ENCODE results near the gene RNU6-8.
A peak's percentile ranks its signal among the peaks of the same experiment; 100 is the strongest.

Gene RNU6-8

DNA sequence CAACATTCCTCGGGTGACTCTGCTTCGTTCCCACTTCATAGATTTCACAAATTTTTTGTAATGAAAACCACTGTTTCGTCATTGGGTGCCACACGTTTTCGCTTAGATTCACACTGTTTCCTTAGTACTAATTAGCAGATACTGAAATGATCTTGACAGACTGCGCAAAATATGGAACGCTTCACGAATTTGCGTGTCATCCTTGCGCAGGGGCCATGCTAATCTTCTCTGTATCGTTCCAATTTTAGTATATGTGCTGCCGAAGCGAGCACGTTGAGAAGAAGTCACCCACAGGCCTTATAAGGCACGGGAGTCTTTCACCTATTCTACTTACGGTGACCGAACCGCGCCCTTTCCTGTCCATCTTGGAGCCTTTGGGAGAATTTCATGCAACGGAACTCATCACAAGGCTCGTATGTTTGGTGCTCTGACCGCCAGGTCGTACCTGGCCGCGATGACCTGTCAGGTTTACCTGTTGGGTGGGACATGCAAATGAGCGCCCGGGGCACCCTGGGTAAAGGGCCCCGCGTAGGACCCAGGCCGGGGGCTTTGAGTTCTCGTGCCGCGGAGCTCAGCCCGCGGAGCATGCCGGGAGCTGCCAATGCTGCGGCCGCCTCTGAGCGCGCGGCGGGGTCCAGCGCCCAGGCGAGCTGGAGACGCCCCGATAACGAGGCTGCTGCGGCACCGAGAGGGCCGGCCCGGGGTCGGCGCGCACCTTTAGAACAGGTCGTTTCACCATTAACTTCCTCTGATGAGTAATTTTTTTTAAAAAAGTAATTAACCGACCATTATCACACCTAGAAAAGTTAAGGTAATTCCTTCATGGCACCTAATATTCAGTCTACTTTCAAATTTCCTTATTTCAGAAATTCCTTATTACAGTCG is at the start of gene RNU6-8:
Gene RNU6-8 (minus strand): TSS at position 272 of the 885 bp plus-strand sequence.
- CTCF ChIA-PET, result interaction anchor here (1.0 to 1.5 kb wide), 2 partner anchors 49 to 127 kb away, joined by 5 to 6 read pairs; no protein-coding TSS in a partner anchor
- H3K36me3 Mint-ChIP-seq, result no peaks in the 10 kb centered on the region
- H3K27ac Mint-ChIP-seq, result peak within 1 kb of the TSS; percentile 89
- peaks cover 49% of the 10 kb centered on the region for H3K4me1 Mint-ChIP-seq
- no peaks in the 10 kb centered on the region for H3K9me3 Mint-ChIP-seq
- peak; percentile 89 for DNase-seq
- peaks cover 10% of the 10 kb centered on the region for H3K27me3 Mint-ChIP-seq
- peak within 1 kb of the TSS; percentile 82 for H3K4me3 Mint-ChIP-seq

DNA sequence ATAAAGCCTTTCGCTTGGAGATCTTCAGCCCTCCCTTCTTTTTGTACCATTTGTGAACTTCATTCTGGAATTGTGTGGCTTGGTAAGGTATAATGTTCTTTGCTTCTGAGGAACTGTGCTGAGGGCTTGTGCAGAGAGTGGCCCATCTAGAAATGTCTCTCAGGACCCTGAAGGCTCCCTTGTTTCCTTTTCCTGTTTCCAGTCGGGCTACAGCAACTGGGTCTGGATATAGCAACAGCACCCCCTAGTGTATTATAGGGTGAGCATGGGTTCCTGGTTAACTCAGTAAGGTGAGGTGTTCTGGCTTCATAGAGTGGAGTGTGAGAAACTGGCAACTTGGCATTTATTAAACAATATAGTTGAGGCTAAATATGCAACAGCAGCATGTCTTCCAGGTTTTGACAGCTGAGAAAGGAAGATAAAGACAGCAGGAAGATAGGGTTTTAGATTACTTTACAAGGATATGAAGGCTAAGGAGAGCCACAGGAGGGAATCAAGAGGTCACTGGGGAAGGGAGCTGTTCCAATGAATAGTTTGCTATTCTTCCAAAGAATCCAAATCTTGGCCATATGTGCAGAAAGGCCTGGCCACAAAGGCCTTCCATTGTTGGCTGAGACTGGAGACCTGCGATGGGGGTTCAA is 49.1 kb upstream of the RNU6-8 start:
- no peaks in the 10 kb centered on the region for H3K27me3 Mint-ChIP-seq
- H3K4me1 Mint-ChIP-seq, result no peaks in the 10 kb centered on the region
- no peak overlapping the region for H3K27ac Mint-ChIP-seq
- H3K36me3 Mint-ChIP-seq, result no peaks in the 10 kb centered on the region
- CTCF ChIA-PET, result interaction anchor here (0.7 to 6.4 kb wide), 19 partner anchors 9 to 764 kb away, joined by 3 to 143 read pairs (median 4); partner anchors contain the start of genes GPR33 and RNU6-8
- peak; percentile 62 for DNase-seq
- H3K4me3 Mint-ChIP-seq, result no peak overlapping the region
- H3K9me3 Mint-ChIP-seq, result no peaks in the 10 kb centered on the region

DNA sequence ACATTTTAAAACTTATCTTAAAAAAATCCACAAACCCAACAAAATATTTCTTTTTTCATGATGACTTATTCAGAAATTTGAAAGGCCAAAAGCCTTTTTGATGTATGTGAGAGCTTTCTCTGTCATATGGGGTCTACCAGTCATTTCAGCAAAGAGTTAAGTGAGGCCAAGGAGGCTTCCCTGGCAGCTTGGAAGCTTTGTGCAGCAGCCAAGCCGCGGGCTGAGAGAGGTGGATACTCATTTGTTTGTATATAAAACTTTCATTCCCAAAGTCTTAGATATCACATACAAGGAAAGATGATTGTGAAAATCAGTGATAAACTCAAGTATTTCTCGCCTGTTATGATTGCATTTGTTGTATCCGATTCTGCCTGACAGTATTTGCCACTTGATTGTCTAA is 48.5 kb upstream of the RNU6-8 start:
- CTCF ChIA-PET, result interaction anchor here (0.8 to 6.4 kb wide), 11 partner anchors 10 to 741 kb away, joined by 4 to 143 read pairs (median 5); partner anchors contain the start of gene RNU6-8
- H3K27ac Mint-ChIP-seq, result no peak overlapping the region

GRCh38 chr14:32250681-32251080 is 47.6 kb upstream of the RNU6-8 start:
- no peak for DNase-seq
- Mint-ChIP-seq H3K9me3 (no peaks in the 10 kb centered on the region), H3K27ac (no peak overlapping the region), H3K4me3 (no peak overlapping the region), H3K4me1 (no peaks in the 10 kb centered on the region), H3K36me3 (no peaks in the 10 kb centered on the region), H3K27me3 (no peaks in the 10 kb centered on the region)
- CTCF ChIA-PET, result interaction anchor here (0.8 to 6.4 kb wide), 9 partner anchors 31 to 740 kb away, joined by 3 to 143 read pairs (median 5); no protein-coding TSS in a partner anchor

More for the DNA sequence above, 48.5 kb upstream of the RNU6-8 start:
- Mint-ChIP-seq H3K27me3 (no peaks in the 10 kb centered on the region), H3K9me3 (no peaks in the 10 kb centered on the region), H3K4me3 (no peak overlapping the region), H3K36me3 (no peaks in the 10 kb centered on the region), H3K4me1 (no peaks in the 10 kb centered on the region)
- no peak for DNase-seq

- Mint-ChIP-seq H3K4me3 (no peak overlapping the region), H3K27me3 (no peaks in the 10 kb centered on the region), H3K4me1 (no peaks in the 10 kb centered on the region), H3K36me3 (no peaks in the 10 kb centered on the region), H3K27ac (no peak overlapping the region), H3K9me3 (no peaks in the 10 kb centered on the region)
- CTCF ChIA-PET, result interaction anchor here (1.2 to 6.4 kb wide), 3 partner anchors 178 to 324 kb away, joined by 3 to 143 read pairs (median 68); no protein-coding TSS in a partner anchor
- no peak for DNase-seq
Observed at GRCh38 chr14:32249780-32250179, 46.7 kb upstream of the RNU6-8 start.

GRCh38 chr14:32249371-32249770 is 46.3 kb upstream of the RNU6-8 start:
- CTCF ChIA-PET, result interaction anchor here (6.4 kb wide), 1 partner anchor 178 kb away, joined by 143 read pairs; no protein-coding TSS in a partner anchor
- Mint-ChIP-seq H3K9me3 (no peaks in the 10 kb centered on the region), H3K27ac (no peak overlapping the region), H3K36me3 (no peaks in the 10 kb centered on the region), H3K4me1 (no peaks in the 10 kb centered on the region), H3K4me3 (no peak overlapping the region), H3K27me3 (no peaks in the 10 kb centered on the region)
- DNase-seq, result no peak

DNA sequence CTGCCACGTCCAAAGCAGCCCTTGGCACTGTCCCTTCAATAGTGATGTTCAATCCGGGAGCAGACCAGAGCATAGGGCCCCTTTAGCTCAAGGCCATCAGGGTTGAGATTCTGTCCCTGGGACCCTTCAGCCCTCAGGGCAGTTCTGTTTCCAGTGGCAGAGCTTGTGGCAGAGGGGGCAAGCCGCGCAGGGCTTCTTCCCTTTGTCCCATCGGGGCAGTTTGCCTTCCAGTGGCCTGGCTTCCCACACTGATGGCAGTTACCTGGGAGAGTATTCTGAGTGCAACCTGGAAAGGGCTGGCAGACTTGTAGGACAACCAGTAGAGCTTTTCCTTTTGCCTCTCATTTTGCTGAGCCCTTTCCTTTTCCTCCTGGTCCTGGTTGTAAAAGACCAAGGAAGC is 43.7 kb upstream of the RNU6-8 start:
- CTCF ChIA-PET, result interaction anchor here (1.2 to 1.4 kb wide), 2 partner anchors 173 kb away, joined by 4 to 6 read pairs; no protein-coding TSS in a partner anchor
- H3K36me3 Mint-ChIP-seq, result no peaks in the 10 kb centered on the region
- H3K27me3 Mint-ChIP-seq, result no peaks in the 10 kb centered on the region
- H3K4me1 Mint-ChIP-seq, result no peaks in the 10 kb centered on the region
- no peaks in the 10 kb centered on the region for H3K9me3 Mint-ChIP-seq
- H3K4me3 Mint-ChIP-seq, result no peak overlapping the region
- no peak overlapping the region for H3K27ac Mint-ChIP-seq
- DNase-seq, result no peak

DNA sequence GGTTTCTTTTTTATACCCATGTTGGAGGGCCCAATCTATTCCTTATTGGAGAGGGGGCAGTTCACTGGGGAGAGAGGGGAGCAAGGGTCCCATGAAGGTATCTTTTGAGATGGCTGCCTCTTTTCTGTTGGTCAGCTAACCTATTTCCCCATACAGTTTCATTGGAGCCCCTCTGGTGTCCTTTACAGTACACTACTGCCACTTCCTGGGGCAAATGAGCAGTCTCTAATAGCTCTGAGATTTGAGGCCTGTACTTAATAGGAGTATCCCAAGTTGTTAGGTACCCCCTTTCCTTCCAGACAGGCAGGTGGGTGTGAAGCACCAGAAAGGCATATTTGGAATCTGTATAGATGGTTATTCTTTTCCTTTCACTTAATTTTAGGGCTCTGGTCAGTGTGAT is 41.3 kb upstream of the RNU6-8 start:
- DNase-seq, result no peak
- Mint-ChIP-seq H3K9me3 (no peaks in the 10 kb centered on the region), H3K27ac (no peak overlapping the region), H3K4me1 (no peaks in the 10 kb centered on the region), H3K36me3 (no peaks in the 10 kb centered on the region), H3K27me3 (no peaks in the 10 kb centered on the region), H3K4me3 (no peak overlapping the region)
- CTCF ChIA-PET, result interaction anchor here (0.7 to 1.2 kb wide), 2 partner anchors 171 to 318 kb away, joined by 3 read pairs; no protein-coding TSS in a partner anchor

DNA sequence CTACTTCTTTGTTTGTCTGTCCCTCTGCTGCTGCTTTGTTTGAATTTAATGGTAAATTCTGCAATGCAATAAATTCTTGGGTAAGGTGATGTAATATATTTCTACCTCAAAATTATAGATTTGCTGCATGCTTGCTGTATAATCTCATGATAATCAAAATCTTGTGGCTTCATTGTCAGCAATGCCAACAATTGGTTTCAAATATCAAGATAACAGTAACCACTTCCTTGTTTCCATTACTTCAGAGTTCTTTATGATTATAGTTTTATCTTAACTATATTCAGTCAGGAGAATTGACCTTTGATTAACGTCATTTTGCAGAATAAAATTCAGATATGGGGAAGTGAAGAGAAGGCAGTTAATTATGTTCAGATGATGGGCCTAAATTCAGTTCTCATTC is 30.2 kb upstream of the RNU6-8 start:
- H3K36me3 Mint-ChIP-seq, result no peaks in the 10 kb centered on the region

DNA sequence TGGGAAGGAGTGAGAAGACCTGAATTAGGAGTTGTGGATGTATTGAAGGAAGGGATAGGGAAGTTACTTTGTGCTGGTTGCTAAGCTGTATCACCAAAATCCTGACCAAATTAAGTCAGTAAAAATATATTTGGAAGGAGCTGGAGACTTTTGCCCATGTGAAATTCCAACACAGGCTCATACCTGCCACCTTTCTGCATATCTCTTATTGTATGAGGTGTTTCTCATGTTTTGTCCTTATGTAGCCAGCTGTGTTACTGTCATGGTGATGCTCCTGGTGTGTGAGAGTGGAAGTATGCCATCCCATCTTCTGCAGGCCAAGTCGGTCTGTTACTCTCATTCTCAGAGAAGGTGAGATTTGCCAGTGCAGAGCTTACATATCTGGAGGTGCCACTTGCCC is 29.4 kb upstream of the RNU6-8 start:
- Mint-ChIP-seq H3K4me3 (no peak overlapping the region), H3K27me3 (no peaks in the 10 kb centered on the region), H3K9me3 (no peaks in the 10 kb centered on the region), H3K27ac (no peak overlapping the region), H3K4me1 (peaks cover 5% of the 10 kb centered on the region), H3K36me3 (no peaks in the 10 kb centered on the region)
- DNase-seq, result no peak
- CTCF ChIA-PET, result interaction anchor here (1.5 kb wide), 1 partner anchor 27 kb away, joined by 3 read pairs; no protein-coding TSS in a partner anchor

More for the DNA sequence above, 30.2 kb upstream of the RNU6-8 start:
- CTCF ChIA-PET, result interaction anchor here (1.5 kb wide), 1 partner anchor 26 kb away, joined by 3 read pairs; no protein-coding TSS in a partner anchor
- no peak for DNase-seq
- H3K9me3 Mint-ChIP-seq, result no peaks in the 10 kb centered on the region
- no peak overlapping the region for H3K4me3 Mint-ChIP-seq
- peaks cover 5% of the 10 kb centered on the region for H3K4me1 Mint-ChIP-seq
- H3K27me3 Mint-ChIP-seq, result no peaks in the 10 kb centered on the region
- no peak overlapping the region for H3K27ac Mint-ChIP-seq

- Mint-ChIP-seq H3K4me1 (peaks cover 5% of the 10 kb centered on the region), H3K36me3 (no peaks in the 10 kb centered on the region), H3K4me3 (no peak overlapping the region), H3K9me3 (no peaks in the 10 kb centered on the region), H3K27me3 (no peaks in the 10 kb centered on the region), H3K27ac (no peak overlapping the region)
- CTCF ChIA-PET, result interaction anchor here (1.3 kb wide), 1 partner anchor 11 kb away, joined by 3 read pairs; no protein-coding TSS in a partner anchor
- no peak for DNase-seq
Observed at GRCh38 chr14:32230695-32231280, 27.7 kb upstream of the RNU6-8 start.

GRCh38 chr14:32230181-32230580 is 27.1 kb upstream of the RNU6-8 start:
- H3K4me1 Mint-ChIP-seq, result peaks cover 5% of the 10 kb centered on the region
- H3K27ac Mint-ChIP-seq, result no peak overlapping the region
- CTCF ChIA-PET, result interaction anchor here (1.3 kb wide), 1 partner anchor 11 kb away, joined by 3 read pairs; no protein-coding TSS in a partner anchor
- no peaks in the 10 kb centered on the region for H3K27me3 Mint-ChIP-seq
- H3K9me3 Mint-ChIP-seq, result no peaks in the 10 kb centered on the region
- no peak overlapping the region for H3K4me3 Mint-ChIP-seq
- H3K36me3 Mint-ChIP-seq, result no peaks in the 10 kb centered on the region
- no peak for DNase-seq

DNA sequence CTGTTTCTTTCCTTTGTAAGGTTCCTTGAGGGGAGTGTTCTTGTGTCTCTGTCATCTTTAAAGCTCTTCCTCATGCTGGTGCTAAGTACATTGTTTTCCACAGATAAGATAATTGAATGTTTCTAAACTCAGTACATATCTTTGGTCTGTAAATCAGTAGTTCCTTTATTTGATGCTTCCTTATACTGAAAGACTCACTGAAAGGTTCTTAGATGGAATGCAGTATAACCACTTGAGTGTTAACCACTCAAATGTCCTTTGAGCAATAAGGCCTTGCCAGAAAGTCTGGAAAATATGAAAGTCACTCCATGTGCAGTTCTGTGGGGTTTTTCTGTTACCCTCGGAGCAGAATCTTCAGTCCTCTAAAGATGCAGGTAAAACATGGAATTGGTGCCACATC is 23.0 kb upstream of the RNU6-8 start:
- Mint-ChIP-seq H3K9me3 (no peaks in the 10 kb centered on the region), H3K36me3 (no peaks in the 10 kb centered on the region), H3K27me3 (no peaks in the 10 kb centered on the region), H3K4me1 (no peaks in the 10 kb centered on the region), H3K4me3 (no peak overlapping the region), H3K27ac (no peak overlapping the region)
- DNase-seq, result no peak
- CTCF ChIA-PET, result no interaction called here
